Activated CD8-positive, alpha-beta memory T cell treated with anti-CD3 and anti-CD28 coated beads for 24 hours (primary cell): ENCODE results near the gene TMPRSS5.
"Not testable (repeated sequence)": the region's sequence is repeated elsewhere in the genome, so short reads cannot be mapped to it uniquely, and the experiment has no call there.

ENCODE experiments used
- DNase-seq: peaks from one replicate; pipeline ENCODE4 v3.0.0-alpha.2; 2020

Gene TMPRSS5

DNA sequence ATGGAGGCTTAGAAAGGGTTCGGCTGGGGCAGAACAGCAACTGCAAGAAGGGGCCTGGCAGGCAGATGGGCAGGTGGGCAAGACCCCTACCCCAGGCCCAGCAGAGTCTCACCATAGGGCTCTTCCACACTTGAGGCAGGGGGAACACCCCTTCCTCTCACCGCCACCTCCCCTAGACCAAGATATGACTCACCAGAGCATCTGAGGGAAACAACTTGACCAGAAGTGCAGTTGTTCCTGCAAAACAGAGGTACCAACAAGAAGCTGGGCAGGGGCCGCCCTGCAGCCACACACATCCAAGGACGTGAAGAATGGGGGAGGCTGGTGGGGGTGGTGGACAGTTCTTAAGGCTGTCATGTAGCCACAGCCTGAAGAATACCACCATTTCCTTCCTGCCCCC, 10.9 kb downstream of the TMPRSS5 start:
- DNase-seq: no peak

DNA sequence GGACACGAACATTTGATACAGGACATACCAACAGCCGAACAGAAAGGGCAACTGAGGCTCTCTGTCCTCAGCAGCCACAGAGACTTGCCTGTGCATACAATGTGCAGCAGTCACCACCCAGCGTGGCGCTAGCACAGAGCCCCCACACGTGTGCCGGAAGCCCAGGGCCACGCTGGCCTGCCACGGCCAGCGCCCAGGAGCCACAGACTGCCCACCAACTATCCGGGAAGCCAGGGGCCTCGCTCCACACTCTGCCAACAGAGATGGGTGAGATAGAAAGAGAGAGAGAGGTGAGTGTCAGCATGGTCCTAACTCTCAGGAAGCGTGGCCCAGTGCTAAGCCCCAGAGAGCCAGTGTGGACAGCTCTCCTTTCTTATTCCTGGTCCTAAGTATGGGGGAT, 11.7 kb downstream of the TMPRSS5 start:
- no peak for DNase-seq

- no peak for DNase-seq
Observed at GRCh38 chr11:113693030-113693429, 13.1 kb downstream of the TMPRSS5 start.

DNA sequence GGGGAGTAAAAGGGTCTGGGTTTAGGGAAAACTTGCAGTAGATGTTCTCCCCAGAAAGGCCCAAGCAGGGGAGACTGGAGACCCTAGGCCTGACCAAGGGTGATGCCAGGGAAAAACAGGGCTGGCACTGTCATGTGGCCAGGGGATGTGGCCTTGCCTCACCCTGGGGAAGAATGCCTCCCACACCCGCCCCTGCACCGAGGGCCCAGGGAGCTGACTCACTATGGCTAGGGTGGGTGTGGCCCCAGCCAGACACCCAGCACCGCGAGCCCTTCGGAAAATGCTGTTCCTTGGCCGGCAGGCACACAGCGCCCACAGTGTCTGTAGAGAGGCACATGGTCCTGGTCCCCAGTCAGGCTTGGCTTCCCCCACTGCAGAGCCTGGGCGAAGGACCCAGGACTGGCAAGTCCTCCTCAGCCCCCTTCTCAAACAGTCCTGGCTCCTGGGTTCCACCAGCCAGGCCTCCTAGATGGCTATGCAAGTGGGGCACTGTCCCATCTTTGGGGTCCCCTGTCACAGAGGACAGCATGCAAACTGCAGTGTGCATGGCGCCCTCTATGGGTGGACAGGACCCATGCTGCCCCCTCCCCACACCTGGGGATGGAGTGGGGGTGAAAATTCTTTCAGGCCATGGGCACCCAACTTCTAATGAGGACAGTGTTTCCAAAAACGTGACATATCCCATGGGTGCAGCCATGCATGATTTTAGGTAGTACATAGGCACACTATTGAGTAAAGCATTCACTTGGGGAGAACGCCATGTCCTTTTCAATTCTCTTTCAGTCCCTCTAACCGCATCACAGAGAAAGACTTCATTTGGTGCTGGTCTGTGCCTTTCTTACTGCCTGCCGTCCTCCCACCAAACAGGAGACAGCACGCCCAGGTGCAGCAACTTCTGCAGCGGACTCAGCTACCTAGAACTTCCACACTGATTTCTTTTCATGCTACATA, 15.2 kb downstream of the TMPRSS5 start:
- DNase-seq: no peak

DNA sequence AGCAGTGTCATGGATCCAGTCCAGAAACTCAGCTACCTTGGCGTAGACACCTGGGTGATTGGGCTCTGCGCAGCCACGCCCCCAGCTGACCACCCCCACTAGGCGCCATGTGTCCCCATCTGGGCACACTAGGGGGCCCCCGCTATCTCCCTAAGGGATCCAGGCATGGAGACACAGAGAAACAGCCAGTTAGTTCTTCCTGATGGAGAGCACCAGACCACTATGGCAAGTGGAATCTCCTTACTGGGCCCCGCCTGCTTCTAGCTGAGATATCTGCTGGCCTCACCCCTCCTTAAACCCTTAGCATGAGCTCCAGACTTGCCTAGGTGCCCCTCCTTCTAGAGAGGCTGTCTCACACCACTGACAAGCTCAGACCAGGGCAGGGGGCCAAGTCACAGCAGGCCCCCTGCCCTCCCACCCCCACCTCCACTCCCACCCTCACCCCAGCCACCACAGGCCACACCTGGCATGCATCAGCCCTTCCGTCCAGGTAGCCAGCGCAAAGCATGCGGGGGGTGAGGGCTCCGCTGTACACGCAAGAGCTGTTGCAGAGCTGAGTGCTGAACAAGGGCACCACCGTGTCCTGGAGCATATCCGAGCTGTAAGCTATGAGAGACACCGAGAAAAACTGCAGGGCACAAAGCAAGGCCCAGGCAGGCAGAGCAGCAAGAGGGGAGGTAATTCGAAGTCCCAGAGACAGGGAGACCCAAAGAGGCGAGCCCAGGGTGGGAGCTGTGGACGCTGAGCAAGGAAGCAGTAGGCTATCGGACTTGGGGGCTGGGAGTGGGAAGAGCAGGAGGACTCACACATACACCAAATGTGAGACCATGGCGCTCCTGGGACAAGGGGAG, 16.1 kb downstream of the TMPRSS5 start:
- DNase-seq: no peak

DNA sequence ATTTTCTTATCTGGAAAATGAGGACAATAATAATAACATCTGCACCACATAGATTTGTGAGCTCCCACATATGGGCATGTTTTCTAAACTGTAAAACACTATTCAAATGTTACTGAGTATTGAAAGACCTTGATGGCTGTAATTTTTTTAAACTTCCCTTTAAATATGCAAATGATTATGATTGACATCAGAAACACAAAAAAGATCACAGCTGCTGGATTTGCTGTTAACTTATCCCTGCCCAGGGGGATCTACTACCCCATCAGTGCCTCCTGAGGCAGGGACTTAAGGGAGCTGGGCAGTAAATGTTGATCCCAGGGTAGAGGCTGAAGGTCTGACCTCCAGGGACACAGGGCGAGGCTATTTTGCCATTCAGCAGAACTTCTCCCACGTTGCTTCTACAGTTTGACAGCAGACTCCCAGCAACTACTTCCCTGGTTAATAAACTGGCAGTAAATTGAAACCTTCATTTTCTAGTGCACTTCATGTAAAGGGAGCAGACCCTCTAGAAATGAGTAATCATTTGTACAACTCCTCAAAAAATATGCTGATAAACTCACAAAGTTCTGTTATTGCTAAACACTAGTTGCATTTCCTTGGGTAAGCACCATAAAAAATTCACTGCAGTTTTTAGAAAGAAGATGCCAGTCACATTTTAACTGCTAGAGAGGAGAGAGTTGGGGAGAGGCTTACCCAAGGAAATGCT, 20.3 kb downstream of the TMPRSS5 start:
- DNase-seq: no peak

DNA sequence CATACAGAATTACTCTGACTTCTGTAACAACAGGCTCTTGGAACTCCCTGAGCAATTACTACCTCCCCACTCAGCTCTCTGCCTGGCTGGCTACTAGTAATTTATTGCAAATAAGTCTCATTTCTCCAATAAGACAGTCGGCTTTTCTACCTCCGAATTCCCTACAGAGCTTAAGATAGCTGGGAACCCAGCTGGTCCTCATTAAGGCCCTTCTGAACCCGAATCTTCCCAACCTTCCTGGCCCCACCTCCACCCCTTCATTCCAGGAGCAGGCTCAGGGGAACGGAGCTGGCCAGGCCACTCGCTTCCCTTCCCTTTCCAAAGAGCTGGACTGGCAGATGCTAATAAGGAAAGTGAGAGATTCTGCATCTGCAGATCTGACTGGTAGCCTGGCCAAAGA, 21.6 kb downstream of the TMPRSS5 start:
- no peak for DNase-seq

- no peak for DNase-seq
Observed at GRCh38 chr11:113683481-113684046, 22.5 kb downstream of the TMPRSS5 start.

DNA sequence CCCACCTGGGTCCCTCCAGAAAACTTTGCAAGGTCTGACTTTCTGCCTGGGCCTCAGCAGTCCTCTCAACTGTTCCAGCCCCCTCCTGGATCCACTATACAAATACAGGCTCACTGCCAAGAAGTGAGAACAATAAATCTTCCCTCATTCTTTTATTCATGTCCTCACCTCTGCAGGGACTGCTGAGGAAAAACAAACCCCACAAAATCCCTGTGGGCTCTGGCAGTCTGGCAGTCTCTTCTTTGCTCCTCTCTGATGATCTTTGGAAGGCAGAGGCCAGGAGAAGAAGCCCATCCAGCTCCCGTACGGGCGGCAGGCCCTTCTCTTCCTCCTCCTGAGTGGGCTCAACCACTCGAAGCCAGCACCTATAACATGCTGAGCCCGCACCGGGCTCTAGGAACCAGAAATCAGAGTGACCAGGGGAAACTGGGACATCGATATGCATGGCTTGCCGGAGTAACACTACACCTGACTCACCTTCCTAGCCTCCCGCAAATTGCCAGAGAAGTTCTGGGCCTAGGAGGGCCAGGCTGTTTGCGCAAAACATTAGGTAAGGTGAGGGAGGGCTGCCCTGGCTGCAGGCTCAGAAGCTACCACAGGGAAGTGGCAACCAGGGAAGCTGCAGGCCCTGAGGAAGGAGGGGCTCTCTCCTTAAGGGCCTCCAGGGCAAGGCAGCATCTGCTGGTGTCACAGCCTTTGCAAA, 24.2 kb downstream of the TMPRSS5 start:
- no peak for DNase-seq

GRCh38 chr11:113681282-113681681, 24.8 kb downstream of the TMPRSS5 start:
- no peak for DNase-seq

- no peak for DNase-seq
Observed at GRCh38 chr11:113677685-113678084, 28.4 kb downstream of the TMPRSS5 start.

GRCh38 chr11:113675565-113675964, 30.5 kb downstream of the TMPRSS5 start:
- DNase-seq: no peak

DNA sequence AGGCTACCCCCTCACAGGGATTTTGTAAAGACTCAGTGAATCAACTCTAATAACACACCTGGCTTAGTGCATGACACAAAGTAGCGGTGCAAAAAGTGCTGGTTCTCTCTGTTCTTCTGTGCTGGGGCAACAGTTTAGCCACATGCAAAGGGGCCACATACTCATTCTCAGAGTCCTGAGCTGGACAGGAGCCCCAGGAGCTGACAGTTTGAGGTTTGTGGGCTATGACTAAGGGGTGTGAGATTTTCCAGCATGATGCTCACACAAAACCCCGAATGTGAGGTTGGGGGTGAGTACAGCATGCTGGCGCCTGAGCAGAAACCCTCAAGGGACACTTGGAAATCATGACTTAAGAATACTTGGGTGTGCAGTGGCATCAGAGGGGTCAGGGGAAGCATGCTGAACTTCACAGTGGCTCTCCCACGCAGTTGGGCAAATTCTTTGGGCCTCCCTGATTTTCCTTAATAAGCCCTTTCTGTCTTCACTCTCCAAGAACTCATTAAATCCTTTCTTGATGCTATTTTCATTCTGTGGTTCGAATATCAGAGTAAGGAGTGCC, 31.0 kb downstream of the TMPRSS5 start:
- no peak for DNase-seq

DNA sequence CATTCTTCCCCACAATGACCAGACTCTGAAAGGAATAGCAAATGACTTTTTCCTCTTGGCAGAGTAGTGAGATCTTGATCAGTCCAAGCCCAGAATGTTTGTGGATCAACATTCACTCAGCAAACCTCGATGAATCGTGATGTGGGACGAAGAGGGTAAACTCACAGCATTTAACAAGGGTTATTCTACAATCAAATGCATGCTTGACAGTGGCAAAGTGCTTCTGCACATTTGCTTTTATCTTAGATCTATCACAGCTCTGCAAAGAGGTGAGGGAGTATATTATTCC, 31.8 kb downstream of the TMPRSS5 start:
- DNase-seq: no peak

- no peak for DNase-seq
Observed at GRCh38 chr11:113673550-113674396, 32.3 kb downstream of the TMPRSS5 start.

DNA sequence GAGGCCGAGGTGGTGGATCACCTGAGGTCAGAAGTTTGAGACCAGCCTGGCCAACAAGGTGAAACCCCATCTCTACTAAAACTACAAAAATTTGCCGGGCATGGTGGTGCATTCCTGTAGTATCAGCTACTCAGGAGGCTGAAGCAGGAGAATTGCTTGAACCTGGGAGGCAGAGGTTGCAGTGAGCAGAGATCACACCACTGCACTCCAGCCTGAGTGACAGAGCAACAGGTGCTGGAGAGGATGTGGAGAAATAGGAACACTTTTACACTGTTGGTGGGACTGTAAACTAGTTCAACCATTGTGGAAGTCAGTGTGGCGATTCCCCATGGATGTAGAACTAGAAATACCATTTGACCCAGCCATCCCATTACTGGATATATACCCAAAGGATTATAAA, 34.2 kb downstream of the TMPRSS5 start:
- DNase-seq: not testable (repeated sequence)

- no peak for DNase-seq
Observed at GRCh38 chr11:113670831-113671215, 35.3 kb downstream of the TMPRSS5 start.

GRCh38 chr11:113670149-113670830, 35.8 kb downstream of the TMPRSS5 start:
- DNase-seq: no peak

DNA sequence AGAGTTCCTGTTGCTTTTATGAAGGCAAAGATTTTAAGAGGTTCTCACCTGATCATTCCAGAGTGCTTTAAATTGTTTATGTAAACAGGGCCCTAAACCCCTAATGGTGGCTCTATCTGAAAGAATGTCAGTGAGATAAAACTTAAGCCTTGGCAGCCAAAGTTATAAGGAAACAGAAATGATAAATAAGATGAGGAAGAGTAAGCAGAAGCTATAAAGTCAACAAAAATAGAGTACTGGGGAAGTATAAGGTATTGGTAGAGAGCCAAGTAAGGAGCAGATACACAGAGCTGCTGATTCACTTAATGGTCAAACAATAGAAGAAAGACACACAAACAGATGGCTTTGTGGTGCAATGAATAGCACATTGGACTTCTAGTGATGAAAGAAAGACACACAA, 37.9 kb downstream of the TMPRSS5 start:
- DNase-seq: no peak

DNA sequence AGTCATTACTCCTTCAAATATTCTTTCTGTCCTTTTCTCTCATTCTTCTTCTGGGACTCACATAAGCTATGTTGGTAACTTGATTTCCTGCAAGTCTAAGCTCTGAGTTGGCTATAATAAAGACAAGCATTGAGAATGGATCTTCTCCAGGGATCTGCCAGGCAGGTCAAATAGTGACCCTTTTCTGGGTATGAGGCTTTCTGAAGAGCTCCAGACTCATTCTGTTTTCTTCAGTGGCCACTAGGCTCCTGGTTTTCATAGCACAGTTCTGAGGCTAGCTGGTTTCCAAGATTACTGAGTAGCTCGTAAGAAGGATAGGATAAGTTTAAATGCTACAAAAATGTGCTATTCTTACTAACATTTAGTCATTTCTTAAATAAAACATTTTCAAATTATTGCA, 38.3 kb downstream of the TMPRSS5 start:
- DNase-seq: no peak

- no peak for DNase-seq
Observed at GRCh38 chr11:113666584-113666983, 39.5 kb downstream of the TMPRSS5 start.
